OCI-LY3 (cell line): ENCODE data around the gene RGL4.

Experiments used
- H2AFZ ChIP-seq: fragments of 200-600, 300-600 bp; shearing (Covaris generic); 2 replicates; pipeline ENCODE4 v1.6.0; 2014; ENCODE audit warnings: antibody characterized with exemption, low read depth, low read length
- H3K27ac ChIP-seq: fragments of 200-600, 300-600 bp; sonication (generic); 2 replicates; pipeline ENCODE4 v1.5.1; 2014; ENCODE audit warnings: mild to moderate bottlenecking, low read length, moderate library complexity, mixed read lengths
- H3K27me3 ChIP-seq: fragments of 200-600, 300-600 bp; sonication (generic); 2 replicates; pipeline ENCODE4 v1.6.1; 2014; ENCODE audit warnings: low read depth, low read length, mixed read lengths
- H3K36me3 ChIP-seq: fragments of 200-600, 300-600 bp; sonication (generic); replicated peaks from 2 replicates; pipeline ENCODE3; 2014; ENCODE audit warnings: low read depth, low read length, mixed read lengths
- H3K4me1 ChIP-seq: fragments of 300-600, 200-600 bp; sonication (generic); 2 replicates; pipeline ENCODE4 v1.6.1; 2014; ENCODE audit warnings: low read length, mixed read lengths
- H3K4me2 ChIP-seq: fragments of 200-600, 300-600 bp; sonication (generic); 2 replicates; pipeline ENCODE4 v1.6.1; 2014; ENCODE audit warnings: low read length, mixed read lengths
- H3K4me3 ChIP-seq: fragments of 300-600, 200-600 bp; sonication (generic); 2 replicates; pipeline ENCODE4 v1.5.1; 2014; ENCODE audit warnings: antibody characterized with exemption, mild to moderate bottlenecking, low read length, moderate library complexity
- H3K79me2 ChIP-seq: fragments of 300-600, 200-600 bp; shearing (Covaris generic); 2 replicates; pipeline ENCODE4 v1.6.1; 2014; ENCODE audit warnings: mild to moderate bottlenecking, low read length, mixed read lengths
- H3K9ac ChIP-seq: fragments of 300-600, 200-600 bp; shearing (Covaris generic); 2 replicates; pipeline ENCODE4 v1.6.0; 2014; ENCODE audit warnings: mild to moderate bottlenecking, low read length, moderate library complexity
- H3K9me3 ChIP-seq: fragments of 200-600, 300-600 bp; shearing (Covaris generic); 2 replicates; pipeline ENCODE4 v1.6.1; 2014; ENCODE audit warnings: low read length, mixed read lengths; ENCODE audit not compliant: insufficient read depth
- H4K20me1 ChIP-seq: fragments of 200-600, 300-600 bp; sonication (generic); 2 replicates; pipeline ENCODE4 v1.6.1; 2016; ENCODE audit warnings: low read length, mixed read lengths; ENCODE audit not compliant: insufficient read depth
- EZH2phosphoT487 ChIP-seq: fragments of 200-600 bp; shearing (Covaris generic); IDR thresholded peaks from 2 replicates; pipeline ENCODE4 v1.6.1; 2018; ENCODE audit warnings: antibody characterized with exemption, mixed run types, low read depth
- TF ChIP-seq, protein P1 (sequence below): fragments of 200-600, 300-600 bp; sonication (generic); IDR thresholded peaks from 2 replicates; pipeline ENCODE4 v1.5.1; 2014; ENCODE audit warnings: antibody characterized with exemption, low read length, low read depth

RGL4 gene

GRCh38 chr22:23685205-23685784 is 5.5 kb upstream of the RGL4 start:
- Histone ChIP-seq H3K79me2 (no peaks in the 10 kb centered on the region), H3K4me2 (no peak overlapping the region), H3K9me3 (no peaks in the 10 kb centered on the region), H4K20me1 (peaks cover 2% of the 10 kb centered on the region; the same call in 1 of the 2 replicates), H3K9ac (no peak overlapping the region), H3K4me3 (no peak overlapping the region), H2AFZ (no peak overlapping the region), H3K27me3 (no peaks in the 10 kb centered on the region), H3K36me3 (peaks cover 4% of the 10 kb centered on the region), H3K27ac (no peak overlapping the region), H3K4me1 (peaks cover 7% of the 10 kb centered on the region)
- TF ChIP-seq EZH2phosphoT487 = no peak
- TF ChIP-seq, protein P1, sequence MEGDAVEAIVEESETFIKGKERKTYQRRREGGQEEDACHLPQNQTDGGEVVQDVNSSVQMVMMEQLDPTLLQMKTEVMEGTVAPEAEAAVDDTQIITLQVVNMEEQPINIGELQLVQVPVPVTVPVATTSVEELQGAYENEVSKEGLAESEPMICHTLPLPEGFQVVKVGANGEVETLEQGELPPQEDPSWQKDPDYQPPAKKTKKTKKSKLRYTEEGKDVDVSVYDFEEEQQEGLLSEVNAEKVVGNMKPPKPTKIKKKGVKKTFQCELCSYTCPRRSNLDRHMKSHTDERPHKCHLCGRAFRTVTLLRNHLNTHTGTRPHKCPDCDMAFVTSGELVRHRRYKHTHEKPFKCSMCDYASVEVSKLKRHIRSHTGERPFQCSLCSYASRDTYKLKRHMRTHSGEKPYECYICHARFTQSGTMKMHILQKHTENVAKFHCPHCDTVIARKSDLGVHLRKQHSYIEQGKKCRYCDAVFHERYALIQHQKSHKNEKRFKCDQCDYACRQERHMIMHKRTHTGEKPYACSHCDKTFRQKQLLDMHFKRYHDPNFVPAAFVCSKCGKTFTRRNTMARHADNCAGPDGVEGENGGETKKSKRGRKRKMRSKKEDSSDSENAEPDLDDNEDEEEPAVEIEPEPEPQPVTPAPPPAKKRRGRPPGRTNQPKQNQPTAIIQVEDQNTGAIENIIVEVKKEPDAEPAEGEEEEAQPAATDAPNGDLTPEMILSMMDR = no peak

GRCh38 chr22:23686416-23687024 is 4.3 kb upstream of the RGL4 start:
- Histone ChIP-seq H3K79me2 (no peaks in the 10 kb centered on the region), H3K9ac (no peak overlapping the region), H3K27me3 (no peaks in the 10 kb centered on the region), H3K4me1 (peaks cover 8% of the 10 kb centered on the region), H3K36me3 (peaks cover 7% of the 10 kb centered on the region), H3K9me3 (no peaks in the 10 kb centered on the region), H3K4me2 (no peak overlapping the region), H2AFZ (no peak overlapping the region), H4K20me1 (peaks cover 3% of the 10 kb centered on the region; the same call in 1 of the 2 replicates), H3K4me3 (no peak overlapping the region), H3K27ac (no peak overlapping the region)
- TF ChIP-seq, protein P1 = no peak
- no peak for TF ChIP-seq EZH2phosphoT487

- no peak overlapping the region for H3K9ac ChIP-seq
- no peaks in the 10 kb centered on the region for H3K9me3 ChIP-seq
- no peaks in the 10 kb centered on the region for H3K27me3 ChIP-seq
- no peaks in the 10 kb centered on the region for H3K79me2 ChIP-seq
- H3K4me2 ChIP-seq = no peak overlapping the region
- TF ChIP-seq, protein P1 = no peak
- TF ChIP-seq EZH2phosphoT487 = no peak
- H3K36me3 ChIP-seq = peaks cover 7% of the 10 kb centered on the region
- no peak overlapping the region for H2AFZ ChIP-seq
- H3K4me3 ChIP-seq = no peak overlapping the region
- H3K4me1 ChIP-seq = peaks cover 8% of the 10 kb centered on the region
- H3K27ac ChIP-seq = no peak overlapping the region
- peaks cover 3% of the 10 kb centered on the region; the same call in 1 of the 2 replicates for H4K20me1 ChIP-seq
These were observed 2.7 kb upstream of the RGL4 start for GRCh38 chr22:23688121-23688520.

DNA sequence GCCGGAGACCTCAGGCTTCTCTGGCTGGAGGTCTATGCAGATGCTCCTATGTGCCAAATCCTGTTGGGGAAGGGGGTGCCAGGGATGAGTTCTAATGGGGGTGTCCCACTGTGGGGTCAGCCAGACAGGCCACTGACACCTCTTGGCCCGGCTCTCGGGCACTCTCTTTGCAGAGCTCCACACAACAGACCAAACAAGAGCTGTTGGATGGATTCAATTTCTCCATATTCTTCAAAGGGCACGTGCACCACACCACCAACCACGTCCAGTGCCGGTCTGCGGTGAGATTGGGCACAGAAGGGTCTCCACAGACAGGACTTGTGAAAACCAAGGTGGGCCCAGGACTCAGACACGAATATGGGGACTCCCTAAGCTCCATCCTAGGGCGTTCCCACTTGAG is 2.2 kb upstream of the RGL4 start:
- H3K27ac ChIP-seq = no peak overlapping the region
- H3K4me2 ChIP-seq = no peak overlapping the region
- TF ChIP-seq EZH2phosphoT487 = no peak
- TF ChIP-seq, protein P1 = no peak

More for the DNA sequence above, 2.2 kb upstream of the RGL4 start:
- Histone ChIP-seq H3K9ac (no peak overlapping the region), H3K27me3 (no peaks in the 10 kb centered on the region), H3K4me3 (no peak overlapping the region), H3K9me3 (no peaks in the 10 kb centered on the region), H3K79me2 (no peaks in the 10 kb centered on the region), H4K20me1 (peaks cover 3% of the 10 kb centered on the region; the same call in 1 of the 2 replicates), H3K4me1 (peaks cover 8% of the 10 kb centered on the region), H2AFZ (no peak overlapping the region), H3K36me3 (peaks cover 5% of the 10 kb centered on the region)
